Mesodermal cell (in vitro differentiated cells): ENCODE results near the gene MAN2B2.

Experiments
- H3K27ac ChIP-seq: 2 replicates; pipeline ENCODE4 v1.7.0; 2013; ENCODE audit warnings: mild to moderate bottlenecking, low read depth, low read length, moderate library complexity; ENCODE audit not compliant: severe bottlenecking
- H3K36me3 ChIP-seq: 2 replicates; pipeline ENCODE4 v1.7.1; 2013; ENCODE audit warnings: mild to moderate bottlenecking, low read length, moderate library complexity; ENCODE audit not compliant: control insufficient read depth, insufficient read depth
- H3K4me1 ChIP-seq: one replicate; pipeline ENCODE4 v1.7.1; 2013; ENCODE audit warnings: mild to moderate bottlenecking, low read length; ENCODE audit not compliant: insufficient read depth, control insufficient read depth, poor library complexity, severe bottlenecking
- H3K4me3 ChIP-seq: 2 replicates; pipeline ENCODE4 v1.7.0; 2013; ENCODE audit warnings: low read length, control low read depth, mild to moderate bottlenecking; ENCODE audit not compliant: insufficient read depth, poor library complexity, severe bottlenecking; ENCODE audit errors: extremely low read depth
- H3K9me3 ChIP-seq: 2 replicates; pipeline ENCODE4 v1.7.1; 2013; ENCODE audit warnings: mild to moderate bottlenecking, low read length, moderate library complexity; ENCODE audit not compliant: control insufficient read depth
- WGBS, 2 experiments: methylation state at CpG; one replicate each; pipeline ENCODE4 v1.1.5; 2013; ENCODE audit warnings: missing lambda C conversion rate in 2 of 2; ENCODE audit not compliant: insufficient coverage in 2 of 2; 5-methylcytosine and 5-hydroxymethylcytosine counted together

Gene MAN2B2

GRCh38 chr4:6616087-6616995 is 41.4 kb downstream of the MAN2B2 start:
- Histone ChIP-seq H3K4me3 (no peak overlapping the region), H3K9me3 (no peaks in the 10 kb centered on the region), H3K27ac (no peak overlapping the region), H3K4me1 (no peaks in the 10 kb centered on the region), H3K36me3 (peaks cover 3% of the 10 kb centered on the region)
- WGBS, 2 experiments, result 90 to 95% methylated on average over 14 to 18 of the region's 18 CpGs

- H3K9me3 ChIP-seq, result no peaks in the 10 kb centered on the region
- 93 to 98% methylated on average over 7 to 10 of the region's 10 CpGs for WGBS, 2 experiments
- peaks cover 3% of the 10 kb centered on the region for H3K36me3 ChIP-seq
- H3K4me1 ChIP-seq, result no peaks in the 10 kb centered on the region
- H3K4me3 ChIP-seq, result no peak overlapping the region
- no peak overlapping the region for H3K27ac ChIP-seq
Measured at GRCh38 chr4:6617246-6617645, 42.3 kb downstream of the MAN2B2 start.

- Histone ChIP-seq H3K27ac (no peak overlapping the region), H3K4me3 (no peak overlapping the region), H3K9me3 (no peaks in the 10 kb centered on the region), H3K36me3 (peaks cover 3% of the 10 kb centered on the region), H3K4me1 (no peaks in the 10 kb centered on the region)
- 89 to 96% methylated on average over 15 to 17 of the region's 19 CpGs for WGBS, 2 experiments
Measured at GRCh38 chr4:6618386-6619115, 43.6 kb downstream of the MAN2B2 start.

GRCh38 chr4:6619116-6619465 is 44.1 kb downstream of the MAN2B2 start:
- Histone ChIP-seq H3K9me3 (no peaks in the 10 kb centered on the region), H3K4me3 (no peak overlapping the region), H3K27ac (no peak overlapping the region), H3K4me1 (no peaks in the 10 kb centered on the region), H3K36me3 (peaks cover 3% of the 10 kb centered on the region)
- 95 to 98% methylated on average over 11 of the region's 13 CpGs for WGBS, 2 experiments

GRCh38 chr4:6619466-6620255 is 44.7 kb downstream of the MAN2B2 start:
- Histone ChIP-seq H3K4me3 (no peak overlapping the region), H3K27ac (no peak overlapping the region), H3K36me3 (peaks cover 3% of the 10 kb centered on the region), H3K9me3 (no peaks in the 10 kb centered on the region), H3K4me1 (no peaks in the 10 kb centered on the region)
- WGBS, 2 experiments, result 88 to 93% methylated on average over 18 to 23 of the region's 24 CpGs

- 95 to 99% methylated on average over 8 to 9 of the region's 10 CpGs for WGBS, 2 experiments
- H3K27ac ChIP-seq, result no peak overlapping the region
- no peaks in the 10 kb centered on the region for H3K4me1 ChIP-seq
- H3K4me3 ChIP-seq, result no peak overlapping the region
- H3K36me3 ChIP-seq, result peaks cover 3% of the 10 kb centered on the region
- H3K9me3 ChIP-seq, result no peaks in the 10 kb centered on the region
Measured at GRCh38 chr4:6620296-6620695, 45.3 kb downstream of the MAN2B2 start.

- peaks cover 3% of the 10 kb centered on the region for H3K36me3 ChIP-seq
- WGBS, 2 experiments, result 92 to 93% methylated on average over 8 to 9 of the region's 10 CpGs
- no peak overlapping the region for H3K4me3 ChIP-seq
- no peaks in the 10 kb centered on the region for H3K4me1 ChIP-seq
- no peak overlapping the region for H3K27ac ChIP-seq
- H3K9me3 ChIP-seq, result no peaks in the 10 kb centered on the region
Measured at GRCh38 chr4:6620891-6621555, 46.0 kb downstream of the MAN2B2 start.

GRCh38 chr4:6621556-6621927 is 46.6 kb downstream of the MAN2B2 start:
- H3K9me3 ChIP-seq, result no peaks in the 10 kb centered on the region
- no peak overlapping the region for H3K4me3 ChIP-seq
- peaks cover 3% of the 10 kb centered on the region for H3K36me3 ChIP-seq
- H3K27ac ChIP-seq, result no peak overlapping the region
- no peaks in the 10 kb centered on the region for H3K4me1 ChIP-seq
- WGBS, 2 experiments, result 92 to 93% methylated on average over 13 of the region's 13 CpGs

- WGBS, 2 experiments, result 92 to 94% methylated on average over 2 of the region's 2 CpGs
Measured at GRCh38 chr4:6622744-6623143, 47.8 kb downstream of the MAN2B2 start.

GRCh38 chr4:6625256-6625655 is 50.3 kb downstream of the MAN2B2 start:
- Histone ChIP-seq H3K27ac (no peak overlapping the region), H3K4me3 (no peak overlapping the region)
- WGBS, 2 experiments, result 95 to 97% methylated on average over 5 to 7 of the region's 9 CpGs

More at GRCh38 chr4:6622744-6623143, 47.8 kb downstream of the MAN2B2 start:
- no peak overlapping the region for H3K27ac ChIP-seq
- H3K36me3 ChIP-seq, result peaks cover 3% of the 10 kb centered on the region
- no peaks in the 10 kb centered on the region for H3K9me3 ChIP-seq
- H3K4me3 ChIP-seq, result no peak overlapping the region
- no peaks in the 10 kb centered on the region for H3K4me1 ChIP-seq

More at GRCh38 chr4:6625256-6625655, 50.3 kb downstream of the MAN2B2 start:
- no peaks in the 10 kb centered on the region for H3K36me3 ChIP-seq
- no peaks in the 10 kb centered on the region for H3K9me3 ChIP-seq
- H3K4me1 ChIP-seq, result no peaks in the 10 kb centered on the region
